T-helper 22 cell (primary cell): ENCODE results near the gene OPRL1.
"Not testable (repeated sequence)": the region's sequence is repeated elsewhere in the genome, so short reads cannot be mapped to it uniquely, and the experiment has no call there.

Experiments
- DNase-seq: peaks from one replicate; pipeline ENCODE4 v3.0.0-alpha.2; 2020; ENCODE audit warnings: low read depth

OPRL1 gene

GRCh38 chr20:64086801-64087200 is 6.9 kb downstream of the OPRL1 start:
- DNase-seq = no peak

- not testable (repeated sequence) for DNase-seq
Observed at GRCh38 chr20:64087226-64087825, 7.4 kb downstream of the OPRL1 start.

DNA sequence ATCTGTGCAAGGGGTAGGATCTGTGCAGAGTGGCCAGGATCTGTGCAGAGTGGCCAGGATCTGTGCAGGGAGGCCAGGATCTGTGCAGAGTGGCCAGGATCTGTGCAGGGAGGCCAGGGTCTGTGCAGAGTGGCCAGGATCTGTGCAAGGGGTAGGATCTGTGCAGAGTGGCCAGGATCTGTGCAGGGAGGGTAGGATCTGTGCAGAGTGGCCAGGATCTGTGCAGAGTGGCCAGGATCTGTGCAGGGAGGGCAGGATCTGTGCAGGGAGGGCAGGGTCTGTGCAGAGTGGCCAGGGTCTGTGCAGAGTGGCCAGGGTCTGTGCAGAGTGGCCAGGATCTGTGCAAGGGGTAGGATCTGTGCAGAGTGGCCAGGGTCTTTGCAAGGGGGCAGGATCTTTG is 8.7 kb downstream of the OPRL1 start:
- DNase-seq = not testable (repeated sequence)

DNA sequence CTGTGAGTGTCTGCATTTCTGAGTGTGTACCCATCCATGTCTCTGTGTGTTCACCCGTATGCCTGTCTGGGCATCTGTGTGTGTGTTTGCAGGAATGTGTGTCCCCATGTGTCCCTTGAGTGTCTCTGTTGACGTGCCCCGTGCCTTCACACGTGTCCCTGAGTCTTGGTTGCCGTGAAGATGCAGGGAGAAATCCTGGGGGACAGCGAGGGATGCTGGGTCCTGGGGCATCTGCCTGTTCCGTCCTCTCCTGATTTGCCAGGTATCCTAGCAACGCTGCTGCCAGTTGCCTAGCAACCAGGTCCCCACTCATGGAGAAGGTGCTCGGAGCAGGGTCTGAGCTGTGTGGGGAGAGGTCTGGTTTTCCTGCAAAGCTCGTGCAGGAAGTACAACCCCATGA is 10.3 kb downstream of the OPRL1 start:
- no peak for DNase-seq

DNA sequence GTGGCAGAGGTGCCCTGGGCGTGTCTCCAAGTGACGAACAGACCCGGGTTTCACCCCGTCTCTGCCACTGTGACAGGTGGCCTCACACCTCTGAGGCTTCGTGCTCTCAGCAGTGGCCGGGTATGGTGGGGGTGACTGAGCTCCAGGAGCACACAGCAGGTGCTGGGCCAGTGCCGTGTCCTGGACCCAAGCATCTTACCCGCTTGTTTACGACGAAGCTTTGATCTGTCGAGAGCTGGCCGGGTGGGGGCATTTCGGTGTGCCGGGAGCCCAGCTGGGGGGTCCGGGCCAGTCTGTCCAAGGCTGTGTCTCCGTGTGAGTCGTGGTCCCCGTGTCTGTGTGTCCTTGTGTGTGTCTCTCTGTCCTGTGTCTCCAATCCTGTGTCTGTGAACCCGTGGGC is 11.5 kb downstream of the OPRL1 start:
- no peak for DNase-seq

GRCh38 chr20:64091770-64092169 is 11.9 kb downstream of the OPRL1 start:
- no peak for DNase-seq

GRCh38 chr20:64092258-64093012 is 12.6 kb downstream of the OPRL1 start:
- no peak for DNase-seq

DNA sequence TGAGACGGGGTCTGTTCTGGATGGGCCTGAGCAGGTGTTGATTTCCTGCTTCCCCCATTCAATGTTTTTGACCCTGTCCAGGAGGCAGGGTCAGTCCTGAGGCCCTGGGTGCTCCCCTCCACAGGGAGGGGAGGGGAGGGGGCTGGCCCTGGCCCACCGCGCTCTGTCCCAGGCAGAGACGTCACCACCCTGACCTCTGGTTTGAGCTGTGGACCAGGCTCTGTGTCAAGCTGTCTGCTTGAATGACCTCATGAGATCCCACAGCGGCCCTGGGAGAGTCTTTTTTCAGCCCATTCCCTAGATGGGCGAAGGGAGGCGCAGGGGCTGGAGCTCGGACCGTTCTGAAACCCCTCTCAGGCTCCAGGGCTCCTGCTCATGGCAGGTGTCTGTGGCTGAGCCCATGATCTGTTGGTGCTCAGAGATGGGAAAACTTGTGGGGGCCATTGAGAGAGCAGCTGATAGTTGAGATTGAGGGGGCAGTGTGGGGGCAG is 13.2 kb downstream of the OPRL1 start:
- no peak for DNase-seq

DNA sequence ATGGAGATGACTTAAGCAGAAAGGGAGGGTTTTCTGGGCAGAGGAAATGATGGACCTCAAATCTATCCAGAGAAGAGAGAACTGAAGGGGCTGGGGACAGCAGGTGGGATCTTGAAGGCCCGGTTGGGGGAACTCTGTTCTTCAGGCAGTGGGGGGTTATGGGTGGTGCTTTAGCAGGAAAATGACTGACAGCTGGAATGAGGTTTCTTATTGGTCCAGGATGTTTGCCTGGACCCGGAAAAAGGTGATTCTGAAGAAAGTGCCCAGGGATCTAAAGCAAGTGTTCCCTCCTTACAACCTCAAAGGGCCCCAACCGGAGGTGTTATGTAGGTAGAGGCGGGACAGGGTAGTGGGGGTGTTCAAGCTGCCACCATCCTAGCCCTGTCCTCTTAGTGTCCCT is 15.6 kb downstream of the OPRL1 start:
- DNase-seq = no peak

DNA sequence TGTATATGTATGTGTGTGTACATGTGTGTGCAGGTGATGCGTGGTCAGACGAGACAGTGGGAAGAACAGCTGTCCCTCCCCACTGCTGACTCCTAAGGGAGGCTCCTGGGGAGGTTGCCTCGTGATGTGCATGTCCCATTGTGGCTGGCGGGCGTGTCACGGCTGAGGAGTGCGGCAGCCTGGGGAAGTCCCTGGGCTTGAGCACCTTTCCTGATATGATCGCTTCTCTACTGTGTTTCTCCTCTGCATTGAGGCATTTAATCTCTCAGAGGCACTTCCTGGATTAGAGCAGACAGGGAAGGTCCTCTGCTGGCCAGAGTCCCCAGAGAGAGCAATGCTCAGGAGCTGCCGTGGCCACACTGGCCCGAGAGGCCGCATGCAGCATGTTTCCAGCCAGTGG is 16.0 kb downstream of the OPRL1 start:
- no peak for DNase-seq

- DNase-seq = no peak
Observed at GRCh38 chr20:64096535-64096934, 16.7 kb downstream of the OPRL1 start.

GRCh38 chr20:64098471-64099013 is 18.7 kb downstream of the OPRL1 start:
- no peak for DNase-seq

DNA sequence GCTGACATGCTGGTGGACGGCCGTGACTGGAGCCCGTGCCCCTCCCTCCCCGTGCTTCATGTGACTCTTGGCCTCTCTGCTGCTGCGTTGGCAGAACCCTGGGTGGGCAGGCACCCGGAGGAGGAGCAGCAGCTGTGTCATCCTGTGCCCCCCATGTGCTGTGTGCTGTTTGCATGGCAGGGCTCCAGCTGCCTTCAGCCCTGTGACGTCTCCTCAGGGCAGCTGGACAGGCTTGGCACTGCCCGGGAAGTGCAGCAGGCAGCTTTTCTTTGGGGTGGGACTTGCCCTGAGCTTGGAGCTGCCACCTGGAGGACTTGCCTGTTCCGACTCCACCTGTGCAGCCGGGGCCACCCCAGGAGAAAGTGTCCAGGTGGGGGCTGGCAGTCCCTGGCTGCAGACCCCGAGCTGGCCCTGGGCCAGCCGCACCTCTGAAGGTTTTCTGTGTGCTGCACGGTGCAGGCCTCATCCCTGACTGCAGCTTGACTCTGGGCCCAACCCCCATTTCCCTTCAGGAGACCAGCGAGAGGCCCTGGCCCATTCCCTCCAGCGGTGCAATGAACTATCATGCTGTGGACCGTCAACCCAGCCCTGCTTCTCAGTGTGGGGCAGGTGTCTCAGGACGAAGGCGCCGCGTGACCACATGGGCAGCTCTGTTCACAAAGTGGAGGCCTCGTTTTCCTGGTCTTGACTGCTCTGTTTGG is 19.4 kb downstream of the OPRL1 start:
- no peak for DNase-seq

- no peak for DNase-seq
Observed at GRCh38 chr20:64099880-64100565, 20.1 kb downstream of the OPRL1 start.

DNA sequence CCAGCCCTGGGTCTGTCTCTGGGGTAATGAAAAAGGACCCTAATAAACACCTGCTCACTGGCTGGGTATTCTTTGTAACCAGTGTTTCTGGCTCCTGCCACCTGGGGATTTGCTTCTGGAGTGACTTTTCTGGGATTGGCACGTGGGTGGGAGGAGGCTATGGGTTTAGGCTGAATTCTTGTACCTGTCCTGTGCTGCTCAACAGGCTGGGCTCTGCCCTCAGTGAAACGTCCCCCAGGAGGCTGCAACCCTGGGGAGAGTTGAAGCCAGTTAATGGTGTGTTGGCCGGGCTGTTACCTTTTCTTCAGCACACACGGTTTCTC is 20.6 kb downstream of the OPRL1 start:
- DNase-seq = no peak

DNA sequence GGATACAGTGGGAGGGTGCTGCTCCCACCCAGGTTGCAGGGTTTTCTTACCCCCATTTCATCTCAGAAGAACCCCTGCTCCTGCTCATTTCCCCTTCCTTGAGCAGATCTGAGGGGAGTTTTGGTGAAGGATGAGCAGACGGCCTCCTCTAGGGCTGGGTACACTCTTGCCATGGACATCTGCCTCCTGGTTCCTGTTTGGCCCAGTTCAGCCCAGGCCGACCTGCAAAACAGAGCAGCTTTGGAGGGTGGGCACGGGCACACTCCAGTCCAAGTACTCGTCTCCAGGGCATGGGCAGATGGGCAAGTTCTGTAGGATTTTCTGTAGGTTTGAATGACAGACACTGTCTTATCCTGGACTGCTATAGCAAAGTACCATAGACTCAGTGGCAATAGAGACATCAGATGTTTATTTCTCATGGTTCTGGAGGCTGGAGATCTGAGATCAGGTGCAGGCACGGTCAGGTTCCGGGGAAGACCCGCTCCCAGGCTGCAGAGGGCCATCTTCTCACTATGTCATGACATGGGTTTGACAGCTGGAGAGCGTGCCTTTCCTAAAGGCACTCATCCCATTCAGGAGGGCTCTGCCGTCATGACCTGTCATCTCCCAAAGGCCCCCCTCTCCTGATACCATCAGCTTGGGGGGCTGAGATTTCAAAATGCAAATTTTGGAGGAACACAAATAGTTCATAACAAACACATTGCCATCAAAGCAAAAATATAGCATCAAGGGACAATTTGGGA is 21.2 kb downstream of the OPRL1 start:
- DNase-seq = no peak

DNA sequence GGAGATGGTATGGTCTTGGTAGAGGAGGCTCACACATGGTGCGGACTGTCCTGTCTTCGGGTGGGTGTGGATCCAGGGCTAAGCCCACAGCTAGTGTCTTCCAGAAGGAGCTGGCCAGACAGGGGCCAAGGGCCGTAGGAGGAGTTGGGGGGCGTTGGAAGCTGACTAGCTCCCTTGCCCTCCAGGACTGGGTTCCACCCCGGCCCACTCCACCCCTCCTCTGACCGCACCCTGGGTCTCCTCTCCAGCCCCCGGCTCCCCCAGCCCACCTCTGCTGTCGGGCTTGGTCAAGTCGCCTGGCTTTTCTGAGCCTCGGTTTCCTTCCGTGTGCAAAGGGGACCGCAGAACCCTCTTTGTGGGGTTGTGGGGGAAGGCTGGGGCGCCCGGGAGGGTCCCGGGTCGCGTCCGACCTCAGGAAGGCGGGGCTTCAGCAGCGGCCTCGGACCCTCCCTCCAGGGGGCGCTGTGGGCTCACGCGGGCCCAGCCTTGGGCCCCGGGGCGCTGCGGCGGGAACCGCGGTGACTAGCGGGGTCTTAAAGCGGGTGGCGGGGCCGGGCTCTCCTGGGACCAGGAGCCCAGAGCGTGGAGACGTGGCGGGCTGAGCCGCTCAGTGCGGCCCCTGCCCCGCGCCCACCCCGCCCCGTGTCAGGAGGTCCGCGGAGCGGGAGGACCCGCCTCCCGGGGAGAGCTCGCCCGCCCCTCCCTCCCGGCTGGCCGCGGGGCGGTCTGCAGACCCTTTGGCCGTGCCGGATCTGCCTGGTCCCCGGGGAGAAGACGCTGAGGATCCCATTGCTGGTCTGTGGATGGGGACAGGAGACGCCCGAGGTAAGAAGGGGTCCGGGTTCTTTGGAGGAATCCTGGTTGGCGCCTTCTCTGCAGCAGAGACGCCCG is 22.1 kb downstream of the OPRL1 start:
- DNase-seq = no peak

- DNase-seq = no peak
Observed at GRCh38 chr20:64102647-64103354, 22.9 kb downstream of the OPRL1 start.

DNA sequence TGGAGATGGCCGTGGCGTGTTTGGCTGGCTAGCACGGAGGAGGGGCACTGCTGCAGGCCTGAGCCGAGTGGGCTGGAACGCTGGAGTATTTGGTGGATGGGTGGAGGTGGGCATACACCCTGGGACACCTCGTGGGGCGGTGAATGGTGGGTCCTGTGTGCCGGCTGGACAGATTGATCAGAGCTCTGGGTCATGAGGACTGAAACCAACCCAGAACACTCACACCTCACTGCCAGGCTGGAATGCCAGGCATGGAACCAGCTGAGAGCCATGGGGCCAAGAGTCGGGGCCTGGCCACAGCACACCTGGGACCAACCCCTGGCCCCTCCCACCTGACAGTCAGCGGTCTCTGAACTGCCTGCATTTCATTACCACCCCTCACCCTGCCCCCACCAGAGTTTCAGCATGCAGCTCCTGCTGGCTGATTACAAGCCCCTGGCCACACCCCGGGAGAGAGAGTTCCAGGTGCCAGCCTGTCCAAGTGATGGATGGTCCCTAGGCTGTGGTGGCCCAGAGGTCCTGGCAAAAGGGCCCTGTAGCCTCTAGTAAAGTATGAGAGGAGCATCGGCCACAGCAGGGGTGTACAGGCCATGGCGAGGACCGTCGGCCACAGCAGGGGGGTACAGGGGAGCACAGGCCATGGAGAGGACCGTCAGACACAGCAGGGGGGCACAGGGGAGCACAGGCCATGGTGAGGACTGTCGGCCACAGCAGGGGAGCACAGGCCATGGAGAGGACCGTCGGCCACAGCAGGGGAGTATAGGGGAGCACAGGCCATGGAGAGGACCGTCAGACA is 24.2 kb downstream of the OPRL1 start:
- DNase-seq = no peak
